Measurements from ENCODE around the gene TCF4. TPM values are rescaled to one million over a fixed set of nuclear protein-coding genes. Genes with fewer than 3 reads are reported as not detected.
A peak's percentile ranks its signal among the peaks of the same experiment; 100 is the strongest.

TCF4 gene
- total RNA-seq, 1 experiment from 2014 or later = 261 TPM

DNA sequence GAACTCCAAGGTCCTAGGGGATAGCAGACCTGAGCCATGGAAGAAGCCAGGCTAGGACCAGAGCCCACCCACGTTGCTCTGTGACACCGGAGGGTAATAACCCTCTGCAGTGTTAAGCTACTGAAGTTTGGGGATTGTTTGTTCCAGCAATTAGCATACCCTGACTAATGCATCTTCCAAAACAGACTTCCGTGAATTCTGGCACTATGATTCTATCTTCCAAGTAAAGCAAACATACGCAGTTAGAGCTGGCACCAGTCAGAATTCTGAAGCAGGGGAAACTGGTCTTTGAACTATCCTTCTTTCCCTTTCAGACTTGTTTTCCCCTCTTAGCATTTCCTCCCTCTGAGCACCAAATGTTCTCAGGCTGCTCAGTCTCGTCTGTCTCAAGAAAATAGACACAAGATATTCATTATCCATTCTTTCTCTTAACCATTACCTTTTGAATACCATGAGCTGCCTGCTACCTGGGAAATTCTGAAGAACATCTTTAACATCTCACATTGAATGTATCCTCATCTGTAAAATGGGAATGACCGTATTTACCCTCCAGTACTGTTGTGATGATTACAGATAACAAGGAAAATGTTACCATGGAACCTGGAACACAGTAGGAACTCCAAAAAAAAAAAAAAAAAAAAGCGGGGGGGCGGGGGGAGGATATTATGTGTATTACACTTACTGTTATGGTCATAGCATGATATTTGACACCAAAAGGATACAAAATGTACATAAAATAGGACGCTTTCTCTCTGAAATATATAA is 108.2 kb downstream of the TCF4 start:
- Histone ChIP-seq H2AFZ (ENCODE audit: low read length) (no peak overlapping the region), H3K4me3 (ENCODE audit: low read length) (peak overlapping the region; percentile 60; the same call in 1 of the 2 replicates), H3K4me1 (ENCODE audit: low read length) (peaks cover 64% of the 10 kb centered on the region), H3K27me3 (ENCODE audit: low read length) (no peaks in the 10 kb centered on the region), H3K9me2 (replicated peaks; ENCODE audit: insufficient read depth, low read length) (no peaks in the 10 kb centered on the region), H3K79me2 (ENCODE audit: low read length) (peaks cover 92% of the 10 kb centered on the region), H3K9ac (ENCODE audit: low read length) (no peak overlapping the region), H3K36me3 (ENCODE audit: insufficient read depth, low read length) (no peaks in the 10 kb centered on the region), H3K4me2 (ENCODE audit: low read depth, low read length, poor library complexity, severe bottlenecking) (peak overlapping the region; percentile 77), H3K27ac (ENCODE audit: low read length) (peak overlapping the region; percentile 83), H3K9me3 (ENCODE audit: low read length) (no peaks in the 10 kb centered on the region), H4K20me1 (ENCODE audit: insufficient read depth, low read depth, low read length) (no peaks in the 10 kb centered on the region)
- no peak for DNase-seq

DNA sequence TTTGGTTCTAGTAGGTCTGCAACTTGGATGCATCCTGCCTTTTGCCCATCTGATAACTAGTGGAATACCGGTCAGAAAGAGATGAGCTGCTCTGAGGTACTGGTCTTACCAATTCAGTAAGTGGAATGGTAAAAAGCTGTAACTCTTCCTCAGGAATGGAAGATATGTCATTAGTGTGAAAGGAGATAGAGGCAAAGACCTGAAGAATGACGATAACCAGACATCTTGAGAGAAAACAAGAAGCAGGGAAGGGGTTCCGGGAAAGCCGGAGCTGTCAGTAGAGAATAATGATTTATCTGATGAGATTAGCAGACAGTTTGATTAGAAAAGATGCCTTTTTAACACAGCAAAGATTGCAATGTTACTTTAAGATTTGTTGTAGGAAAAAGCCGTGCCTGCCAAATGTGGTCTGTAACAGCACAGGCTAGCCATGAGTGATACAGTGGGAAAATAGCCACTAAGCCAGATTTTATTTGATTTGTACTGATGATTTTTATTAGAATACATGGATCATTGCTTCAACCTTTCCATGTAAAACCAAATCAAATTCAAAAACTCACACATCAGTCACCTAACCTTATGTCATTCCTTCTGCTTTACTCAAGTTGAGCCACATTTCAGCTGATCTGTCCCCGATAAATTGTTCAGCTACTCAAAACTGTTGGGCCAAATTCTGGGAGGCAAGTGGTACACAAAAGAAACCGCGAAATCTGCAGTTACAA is 110.0 kb downstream of the TCF4 start:
- Histone ChIP-seq H3K4me3 (ENCODE audit: low read length) (peak overlapping the region; percentile 60), H3K79me2 (ENCODE audit: low read length) (peaks cover 92% of the 10 kb centered on the region), H4K20me1 (ENCODE audit: insufficient read depth, low read depth, low read length) (no peaks in the 10 kb centered on the region), H3K27me3 (ENCODE audit: low read length) (no peaks in the 10 kb centered on the region), H2AFZ (ENCODE audit: low read length) (no peak overlapping the region; the same call in 1 of the 2 replicates), H3K27ac (ENCODE audit: low read length) (peak overlapping the region; percentile 83), H3K36me3 (ENCODE audit: insufficient read depth, low read length) (no peaks in the 10 kb centered on the region), H3K9ac (ENCODE audit: low read length) (peak overlapping the region; percentile 62), H3K4me1 (ENCODE audit: low read length) (peaks cover 70% of the 10 kb centered on the region), H3K4me2 (ENCODE audit: low read depth, low read length, poor library complexity, severe bottlenecking) (peak overlapping the region; percentile 77), H3K9me2 (replicated peaks; ENCODE audit: insufficient read depth, low read length) (no peaks in the 10 kb centered on the region), H3K9me3 (ENCODE audit: low read length) (no peaks in the 10 kb centered on the region)
- DNase-seq = peak; percentile 52

DNA sequence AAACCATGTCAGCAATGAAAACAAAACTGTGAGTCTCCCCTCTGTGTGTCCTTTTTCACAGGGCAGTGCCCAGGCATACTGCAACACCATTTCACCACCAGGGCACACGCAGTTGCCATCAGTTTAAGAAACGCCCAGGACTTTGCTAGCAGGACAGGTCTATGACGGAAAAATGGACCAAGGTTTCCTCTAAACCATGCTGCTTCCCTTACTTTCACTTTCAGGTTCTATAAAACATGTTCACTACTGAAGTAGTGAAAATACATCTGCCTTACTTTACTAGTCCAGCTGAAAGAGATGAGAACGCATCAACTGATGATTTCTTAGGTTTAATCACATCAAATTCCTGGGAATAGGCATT is 110.5 kb downstream of the TCF4 start:
- peak overlapping the region; percentile 62 for H3K9ac ChIP-seq (ENCODE audit: low read length)
- H3K9me3 ChIP-seq (ENCODE audit: low read length) = no peaks in the 10 kb centered on the region
- H3K4me2 ChIP-seq (ENCODE audit: low read depth, low read length, poor library complexity, severe bottlenecking) = peak overlapping the region; percentile 77
- peak; percentile 70 for DNase-seq
- peaks cover 92% of the 10 kb centered on the region for H3K79me2 ChIP-seq (ENCODE audit: low read length)
- H3K4me1 ChIP-seq (ENCODE audit: low read length) = peaks cover 71% of the 10 kb centered on the region
- no peak overlapping the region; the same call in 1 of the 2 replicates for H2AFZ ChIP-seq (ENCODE audit: low read length)
- peak overlapping the region; percentile 60 for H3K4me3 ChIP-seq (ENCODE audit: low read length)
- no peaks in the 10 kb centered on the region for H3K36me3 ChIP-seq (ENCODE audit: insufficient read depth, low read length)
- peak overlapping the region; percentile 83 for H3K27ac ChIP-seq (ENCODE audit: low read length)
- no peaks in the 10 kb centered on the region for H3K27me3 ChIP-seq (ENCODE audit: low read length)
- no peaks in the 10 kb centered on the region for H3K9me2 ChIP-seq (replicated peaks; ENCODE audit: insufficient read depth, low read length)
- no peaks in the 10 kb centered on the region for H4K20me1 ChIP-seq (ENCODE audit: insufficient read depth, low read depth, low read length)

DNA sequence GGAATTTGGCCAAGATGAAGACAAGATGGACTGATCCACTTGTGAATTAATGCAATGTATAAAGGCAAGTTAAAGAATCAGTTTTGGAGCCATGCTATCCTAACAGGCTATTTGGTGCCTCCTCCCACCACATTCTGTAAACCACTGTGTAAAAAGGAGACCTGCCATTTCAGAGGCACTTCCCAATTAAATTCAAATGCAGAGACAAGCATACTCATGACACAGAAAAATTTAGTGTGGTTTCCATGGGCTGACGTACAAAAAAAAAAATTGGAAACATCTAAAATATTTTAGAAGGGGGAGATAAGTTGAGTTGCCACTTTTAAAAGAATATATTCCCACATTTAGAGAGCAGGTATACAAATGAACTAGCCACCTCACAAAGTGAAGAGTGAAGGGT is 112.1 kb downstream of the TCF4 start:
- Histone ChIP-seq H3K4me2 (ENCODE audit: low read depth, low read length, poor library complexity, severe bottlenecking) (no peak overlapping the region), H3K4me1 (ENCODE audit: low read length) (peaks cover 86% of the 10 kb centered on the region), H4K20me1 (ENCODE audit: insufficient read depth, low read depth, low read length) (no peaks in the 10 kb centered on the region), H3K79me2 (ENCODE audit: low read length) (peaks cover 91% of the 10 kb centered on the region), H2AFZ (ENCODE audit: low read length) (no peak overlapping the region), H3K9ac (ENCODE audit: low read length) (no peak overlapping the region), H3K9me2 (replicated peaks; ENCODE audit: insufficient read depth, low read length) (no peaks in the 10 kb centered on the region), H3K9me3 (ENCODE audit: low read length) (no peaks in the 10 kb centered on the region), H3K27ac (ENCODE audit: low read length) (peak overlapping the region; percentile 45), H3K4me3 (ENCODE audit: low read length) (no peak overlapping the region), H3K27me3 (ENCODE audit: low read length) (no peaks in the 10 kb centered on the region), H3K36me3 (ENCODE audit: insufficient read depth, low read length) (no peaks in the 10 kb centered on the region)
- no peak for DNase-seq

DNA sequence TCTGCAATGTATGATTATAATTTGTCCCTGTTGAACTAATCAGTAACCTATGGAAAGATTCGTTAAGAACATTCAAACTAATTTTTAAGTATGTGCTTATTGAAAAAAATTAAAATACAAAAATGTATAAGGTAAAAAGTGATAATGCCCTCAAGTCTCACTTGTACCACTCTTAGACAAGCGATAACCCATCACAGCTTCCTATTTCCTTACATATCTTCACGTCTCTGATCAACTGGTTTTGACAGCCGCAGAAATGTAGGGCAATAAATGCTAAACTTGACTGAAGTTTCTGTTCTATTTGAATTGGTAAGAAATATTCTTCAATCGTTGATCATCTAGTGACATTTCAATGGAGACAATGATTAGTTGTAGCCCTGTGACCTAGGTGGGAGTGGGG is 112.5 kb downstream of the TCF4 start:
- H3K9me2 ChIP-seq (replicated peaks; ENCODE audit: insufficient read depth, low read length) = no peaks in the 10 kb centered on the region
- no peak overlapping the region for H3K9ac ChIP-seq (ENCODE audit: low read length)
- no peaks in the 10 kb centered on the region for H3K36me3 ChIP-seq (ENCODE audit: insufficient read depth, low read length)
- peaks cover 93% of the 10 kb centered on the region for H3K79me2 ChIP-seq (ENCODE audit: low read length)
- H2AFZ ChIP-seq (ENCODE audit: low read length) = no peak overlapping the region
- peaks cover 89% of the 10 kb centered on the region for H3K4me1 ChIP-seq (ENCODE audit: low read length)
- peak overlapping the region; percentile 45; the same call in 1 of the 2 replicates for H3K27ac ChIP-seq (ENCODE audit: low read length)
- H3K27me3 ChIP-seq (ENCODE audit: low read length) = no peaks in the 10 kb centered on the region
- no peak overlapping the region for H3K4me3 ChIP-seq (ENCODE audit: low read length)
- no peak overlapping the region for H3K4me2 ChIP-seq (ENCODE audit: low read depth, low read length, poor library complexity, severe bottlenecking)
- no peaks in the 10 kb centered on the region for H4K20me1 ChIP-seq (ENCODE audit: insufficient read depth, low read depth, low read length)
- DNase-seq = no peak
- H3K9me3 ChIP-seq (ENCODE audit: low read length) = no peaks in the 10 kb centered on the region

DNA sequence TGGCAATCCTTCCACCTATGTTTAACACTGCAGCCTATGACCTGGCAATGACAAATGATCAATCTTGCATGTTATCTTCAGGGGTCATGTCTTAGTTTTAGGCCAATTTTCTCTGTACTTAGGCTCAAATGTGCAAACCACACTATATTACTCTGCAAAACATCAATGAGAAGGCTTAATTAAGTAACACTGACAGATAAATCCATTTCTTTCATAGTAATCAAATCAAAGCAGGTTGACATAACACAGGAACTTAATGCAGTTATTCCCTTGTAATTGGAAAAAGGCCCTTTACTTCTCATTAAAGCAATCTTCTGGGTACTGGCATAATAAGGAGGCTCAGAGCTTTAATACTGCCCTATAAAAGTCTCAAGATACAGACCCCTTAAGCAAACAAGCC is 114.4 kb downstream of the TCF4 start:
- Histone ChIP-seq H3K4me1 (ENCODE audit: low read length) (peaks cover 90% of the 10 kb centered on the region), H4K20me1 (ENCODE audit: insufficient read depth, low read depth, low read length) (no peaks in the 10 kb centered on the region), H3K36me3 (ENCODE audit: insufficient read depth, low read length) (no peaks in the 10 kb centered on the region), H3K9ac (ENCODE audit: low read length) (no peak overlapping the region), H3K9me3 (ENCODE audit: low read length) (no peaks in the 10 kb centered on the region), H3K27me3 (ENCODE audit: low read length) (no peaks in the 10 kb centered on the region), H2AFZ (ENCODE audit: low read length) (no peak overlapping the region), H3K4me2 (ENCODE audit: low read depth, low read length, poor library complexity, severe bottlenecking) (no peak overlapping the region), H3K4me3 (ENCODE audit: low read length) (no peak overlapping the region), H3K27ac (ENCODE audit: low read length) (peak overlapping the region; percentile 61), H3K9me2 (replicated peaks; ENCODE audit: insufficient read depth, low read length) (no peaks in the 10 kb centered on the region), H3K79me2 (ENCODE audit: low read length) (peaks cover 93% of the 10 kb centered on the region)
- no peak for DNase-seq

DNA sequence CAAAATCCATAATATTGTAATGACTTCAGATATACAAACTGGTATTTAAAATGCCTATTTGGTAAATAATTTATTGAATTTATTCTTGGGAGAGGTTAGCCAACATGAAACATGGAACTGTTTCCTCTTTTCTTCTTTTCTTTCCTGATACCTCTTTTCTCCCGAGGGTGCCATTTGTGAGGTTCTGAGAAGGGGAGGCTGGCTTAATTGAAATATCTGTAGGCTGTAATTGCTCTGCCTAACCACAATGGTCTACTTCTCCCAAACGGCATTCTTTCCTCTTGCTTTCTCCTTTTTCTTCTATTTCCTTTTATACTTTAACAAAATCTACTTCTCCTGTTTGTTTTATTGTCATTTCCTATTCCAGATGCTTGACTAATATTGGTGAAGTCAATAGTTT is 114.9 kb downstream of the TCF4 start:
- no peak overlapping the region for H3K4me3 ChIP-seq (ENCODE audit: low read length)
- no peaks in the 10 kb centered on the region for H3K36me3 ChIP-seq (ENCODE audit: insufficient read depth, low read length)
- no peak overlapping the region for H3K4me2 ChIP-seq (ENCODE audit: low read depth, low read length, poor library complexity, severe bottlenecking)
- no peaks in the 10 kb centered on the region for H3K9me3 ChIP-seq (ENCODE audit: low read length)
- peaks cover 93% of the 10 kb centered on the region for H3K79me2 ChIP-seq (ENCODE audit: low read length)
- H2AFZ ChIP-seq (ENCODE audit: low read length) = no peak overlapping the region
- no peak overlapping the region for H3K9ac ChIP-seq (ENCODE audit: low read length)
- H3K9me2 ChIP-seq (replicated peaks; ENCODE audit: insufficient read depth, low read length) = no peaks in the 10 kb centered on the region
- peak overlapping the region; percentile 61 for H3K27ac ChIP-seq (ENCODE audit: low read length)
- no peak for DNase-seq
- H4K20me1 ChIP-seq (ENCODE audit: insufficient read depth, low read depth, low read length) = no peaks in the 10 kb centered on the region
- no peaks in the 10 kb centered on the region for H3K27me3 ChIP-seq (ENCODE audit: low read length)
- H3K4me1 ChIP-seq (ENCODE audit: low read length) = peaks cover 90% of the 10 kb centered on the region

DNA sequence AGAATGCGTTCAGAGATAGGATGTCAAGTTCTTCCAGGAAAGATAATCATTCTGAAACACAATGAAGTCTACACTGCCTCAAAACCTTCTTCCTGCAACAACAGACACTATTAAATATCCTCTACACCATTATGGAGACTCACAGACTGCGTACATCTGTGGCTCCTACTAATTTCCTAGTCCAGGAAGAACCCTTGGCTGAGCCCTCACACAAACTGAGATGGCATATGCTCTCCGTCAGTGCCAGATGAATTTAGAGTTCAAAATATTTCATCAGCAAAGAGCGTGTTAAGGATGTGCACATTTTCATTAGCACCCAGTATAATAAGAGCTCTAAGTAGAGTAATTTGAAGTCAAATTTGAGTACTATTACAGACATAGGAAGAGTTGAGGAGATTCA is 117.2 kb downstream of the TCF4 start:
- H3K27me3 ChIP-seq (ENCODE audit: low read length) = no peaks in the 10 kb centered on the region
- peaks cover 91% of the 10 kb centered on the region for H3K79me2 ChIP-seq (ENCODE audit: low read length)
- H3K9ac ChIP-seq (ENCODE audit: low read length) = no peak overlapping the region
- H3K9me3 ChIP-seq (ENCODE audit: low read length) = no peaks in the 10 kb centered on the region
- peaks cover 98% of the 10 kb centered on the region for H3K4me1 ChIP-seq (ENCODE audit: low read length)
- H3K4me2 ChIP-seq (ENCODE audit: low read depth, low read length, poor library complexity, severe bottlenecking) = no peak overlapping the region
- H3K36me3 ChIP-seq (ENCODE audit: insufficient read depth, low read length) = no peaks in the 10 kb centered on the region
- no peak overlapping the region for H3K4me3 ChIP-seq (ENCODE audit: low read length)
- no peak overlapping the region for H2AFZ ChIP-seq (ENCODE audit: low read length)
- peak overlapping the region; percentile 61 for H3K27ac ChIP-seq (ENCODE audit: low read length)
- no peak for DNase-seq
- no peaks in the 10 kb centered on the region for H3K9me2 ChIP-seq (replicated peaks; ENCODE audit: insufficient read depth, low read length)
- H4K20me1 ChIP-seq (ENCODE audit: insufficient read depth, low read depth, low read length) = no peaks in the 10 kb centered on the region
